Epidermal melanocyte (primary cell): Measurements from ENCODE around the gene LRRK1.

ENCODE experiments used
- DNase-seq: peaks from one replicate; pipeline ENCODE4 v3.0.0; 2011; ENCODE audit warnings: low spot score; ENCODE audit not compliant: insufficient read length

Gene LRRK1

DNA sequence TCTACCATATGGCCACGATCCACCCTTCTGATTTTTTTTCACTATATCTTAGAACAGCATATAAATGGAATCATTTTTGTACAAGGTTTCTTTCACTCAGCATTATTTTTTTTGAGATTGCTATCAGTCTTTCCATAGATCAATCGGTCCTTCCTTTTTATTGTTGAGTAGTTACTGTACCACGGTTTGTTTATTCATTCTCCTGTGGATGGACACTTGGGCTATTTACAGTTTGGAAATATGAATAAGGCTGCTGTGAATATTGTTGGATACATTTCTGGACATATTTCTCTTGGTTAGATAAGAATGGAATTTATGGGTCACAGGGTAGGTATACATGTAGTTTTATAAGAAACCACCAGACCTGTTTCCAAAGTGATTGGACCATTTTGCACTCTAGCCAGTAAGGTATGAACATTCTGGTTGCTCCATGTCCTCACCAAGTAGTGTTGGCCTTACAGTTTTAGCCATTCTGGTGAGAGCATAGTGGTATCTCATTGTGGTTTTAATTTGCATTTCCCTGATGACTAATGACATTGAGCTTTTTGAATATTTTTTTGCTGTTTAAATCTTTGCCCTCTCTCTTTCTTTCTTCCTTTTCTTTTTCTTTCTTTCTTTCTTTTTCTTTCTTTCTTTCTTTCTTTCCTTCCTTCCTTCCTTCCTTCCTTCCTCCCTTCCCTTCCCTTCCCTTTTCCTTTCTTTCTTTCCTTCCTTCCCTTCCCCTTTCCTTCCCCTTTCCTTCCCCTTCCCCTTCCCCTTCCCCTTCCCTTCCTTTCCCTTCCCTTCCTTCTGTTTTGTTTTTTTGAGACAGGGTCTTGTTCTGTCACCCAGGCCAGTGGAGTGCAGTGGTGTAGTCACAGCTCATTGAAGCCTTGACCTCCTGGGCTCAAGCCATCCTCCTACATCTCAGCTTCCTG lies 49.2 kb downstream of the LRRK1 start:
- DNase-seq, result no peak

DNA sequence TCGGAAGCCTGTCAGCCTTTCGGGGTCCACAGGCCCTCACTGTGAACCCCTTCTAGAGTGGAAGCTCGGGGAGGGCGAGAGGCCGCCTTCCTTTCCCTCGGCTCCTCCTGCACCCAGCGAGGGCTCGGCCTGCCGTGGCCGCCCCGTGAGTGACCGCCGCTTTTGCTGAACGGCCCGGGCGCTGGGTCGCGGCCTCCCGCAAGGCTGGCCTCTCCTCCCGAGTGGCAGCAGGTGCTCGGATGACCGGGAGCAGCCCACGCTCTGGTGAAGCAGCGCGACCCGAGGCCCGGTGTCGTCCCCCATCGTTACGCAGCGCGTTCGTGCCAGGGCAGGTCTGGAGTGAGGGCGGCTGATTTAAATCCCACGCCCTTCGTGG lies 53.8 kb downstream of the LRRK1 start:
- DNase-seq, result no peak

DNA sequence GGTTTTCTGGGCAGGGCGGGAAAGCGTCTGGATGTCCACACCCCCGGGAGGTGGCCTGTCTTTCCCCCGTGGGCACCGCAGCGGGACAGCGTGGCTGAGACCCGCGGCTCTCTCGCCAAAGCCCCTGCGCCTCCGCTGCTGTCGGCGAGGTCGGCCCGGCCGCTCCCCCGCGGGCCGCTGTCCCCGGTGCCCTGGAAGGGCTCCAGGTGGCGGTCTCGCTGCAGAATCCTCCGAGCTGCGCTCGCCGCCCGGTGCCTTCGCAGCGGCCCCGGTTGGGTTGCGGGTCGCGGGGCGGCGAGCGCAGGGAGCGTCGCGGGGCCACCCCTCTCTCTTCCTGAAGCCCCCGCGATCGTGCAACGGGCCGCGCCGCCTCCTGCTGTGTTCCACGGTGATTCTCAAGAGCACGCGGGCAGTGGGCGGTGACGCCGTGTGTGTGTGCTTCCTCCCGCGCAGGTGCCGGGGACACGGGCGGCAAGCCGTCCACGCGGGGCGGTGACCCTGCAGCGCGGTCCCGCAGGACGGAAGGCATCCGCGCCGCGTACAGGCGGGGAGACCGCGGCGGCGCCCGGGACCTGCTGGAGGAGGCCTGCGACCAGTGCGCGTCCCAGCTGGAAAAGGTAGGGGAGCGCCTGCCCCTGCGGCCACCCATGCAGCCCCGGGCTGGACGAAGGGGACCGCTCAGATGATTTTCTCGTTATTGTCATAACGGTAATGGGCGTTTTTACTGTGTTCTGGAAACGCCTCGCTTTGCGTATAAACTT lies 54.4 kb downstream of the LRRK1 start:
- DNase-seq, result no peak

DNA sequence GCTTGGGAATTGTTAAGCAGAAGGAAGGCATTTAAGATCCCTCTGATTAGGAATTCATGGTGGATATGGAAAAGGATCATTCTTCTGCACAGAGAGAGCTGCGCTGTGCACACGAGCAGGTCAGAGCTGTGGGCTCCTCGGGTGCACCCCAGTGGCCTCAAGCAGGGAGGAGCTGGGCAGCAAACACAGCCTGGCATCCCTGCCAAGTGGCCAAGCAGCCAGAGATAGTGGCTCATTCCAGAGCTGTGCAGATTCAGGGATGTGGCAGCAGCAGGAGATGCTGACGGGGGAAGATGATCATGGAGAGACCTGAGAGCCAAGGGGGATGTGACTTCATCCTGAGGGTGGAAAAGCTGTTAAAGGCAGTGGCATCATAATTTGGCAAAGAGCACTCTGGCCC lies 55.9 kb downstream of the LRRK1 start:
- no peak for DNase-seq

DNA sequence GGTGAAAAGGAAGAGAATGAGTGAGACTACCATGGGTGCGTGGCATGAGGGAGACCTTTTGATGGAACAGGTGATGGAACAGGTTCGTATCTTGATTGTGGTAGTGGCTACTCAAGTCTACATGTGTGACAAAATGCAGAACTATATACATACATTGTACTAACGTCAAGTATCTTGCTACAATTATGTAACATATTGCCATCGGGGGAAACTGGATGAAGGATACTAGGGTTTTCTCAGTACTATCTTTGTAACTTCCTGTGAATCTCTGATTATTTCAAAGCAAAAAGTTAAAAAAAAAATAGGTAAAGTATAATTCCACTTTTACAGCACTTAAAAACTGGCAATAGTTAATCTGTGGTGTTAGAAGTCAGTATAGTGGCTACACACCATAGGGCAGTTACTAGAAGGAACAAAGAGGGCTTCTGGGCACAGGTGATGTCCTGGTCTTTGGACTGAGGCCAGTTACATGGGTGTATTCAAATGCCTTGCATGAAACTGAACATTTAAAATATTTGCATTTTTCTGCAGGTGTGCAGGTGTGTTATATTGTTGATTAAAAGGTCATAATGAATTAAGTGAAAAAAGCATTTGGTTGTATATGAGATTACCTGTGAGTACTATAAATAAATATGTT lies 61.4 kb downstream of the LRRK1 start:
- DNase-seq, result no peak

DNA sequence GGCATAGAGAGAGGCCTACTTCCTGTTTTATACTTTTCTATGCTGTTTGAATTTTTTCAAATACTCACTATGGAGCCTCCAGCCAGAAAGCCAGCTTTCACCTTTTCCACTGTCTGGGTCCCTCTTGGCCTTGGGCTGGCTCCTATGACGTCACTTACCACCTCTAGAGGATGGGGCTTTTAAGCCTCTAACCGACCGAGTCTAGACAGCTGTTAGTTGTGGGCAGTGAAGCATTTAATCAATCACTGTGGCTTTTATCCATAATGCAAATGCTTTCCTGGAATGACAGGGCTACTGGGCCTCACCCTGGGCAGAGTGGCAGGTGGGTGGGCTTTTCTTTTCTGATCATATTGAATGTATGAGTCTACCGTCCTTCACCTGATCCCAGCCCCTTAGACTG lies 61.9 kb downstream of the LRRK1 start:
- no peak for DNase-seq

DNA sequence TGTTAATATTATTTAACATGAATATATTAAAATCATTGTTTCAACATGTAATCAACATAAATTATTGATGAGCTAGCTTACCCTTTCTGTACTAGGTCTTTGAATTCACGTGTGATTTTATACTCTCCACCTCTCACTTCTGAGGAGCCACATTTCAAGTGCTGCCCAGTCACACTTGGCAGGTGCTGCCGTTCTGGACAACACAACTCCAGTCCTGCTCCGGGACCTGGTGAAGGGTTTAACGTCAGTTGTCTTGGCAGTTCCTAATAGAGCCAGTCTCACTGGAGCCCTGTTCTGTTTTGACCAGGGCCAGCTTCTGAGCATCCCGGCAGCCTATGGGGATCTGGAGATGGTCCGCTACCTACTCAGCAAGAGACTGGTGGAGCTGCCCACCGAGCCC lies 64.1 kb downstream of the LRRK1 start:
- DNase-seq, result no peak

DNA sequence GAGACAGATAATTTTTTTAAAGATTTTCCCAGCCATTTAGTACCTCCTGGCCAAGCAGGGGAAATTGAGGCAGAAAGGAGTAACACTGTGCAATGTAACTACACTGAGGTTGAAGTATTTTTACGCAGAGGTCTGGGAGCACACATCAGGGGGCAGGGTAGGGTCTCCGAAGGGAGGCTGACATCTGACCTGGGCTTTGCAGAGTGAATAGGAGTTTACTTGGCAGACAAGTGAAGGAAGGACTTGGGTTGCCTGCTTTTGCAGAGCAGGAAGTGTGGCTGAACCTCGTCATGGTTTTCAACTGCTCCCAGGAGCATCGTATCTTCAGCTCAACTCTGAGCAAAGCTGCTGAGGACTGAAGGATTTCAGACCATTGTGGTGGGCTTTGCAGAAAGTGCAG lies 66.2 kb downstream of the LRRK1 start:
- DNase-seq, result no peak

DNA sequence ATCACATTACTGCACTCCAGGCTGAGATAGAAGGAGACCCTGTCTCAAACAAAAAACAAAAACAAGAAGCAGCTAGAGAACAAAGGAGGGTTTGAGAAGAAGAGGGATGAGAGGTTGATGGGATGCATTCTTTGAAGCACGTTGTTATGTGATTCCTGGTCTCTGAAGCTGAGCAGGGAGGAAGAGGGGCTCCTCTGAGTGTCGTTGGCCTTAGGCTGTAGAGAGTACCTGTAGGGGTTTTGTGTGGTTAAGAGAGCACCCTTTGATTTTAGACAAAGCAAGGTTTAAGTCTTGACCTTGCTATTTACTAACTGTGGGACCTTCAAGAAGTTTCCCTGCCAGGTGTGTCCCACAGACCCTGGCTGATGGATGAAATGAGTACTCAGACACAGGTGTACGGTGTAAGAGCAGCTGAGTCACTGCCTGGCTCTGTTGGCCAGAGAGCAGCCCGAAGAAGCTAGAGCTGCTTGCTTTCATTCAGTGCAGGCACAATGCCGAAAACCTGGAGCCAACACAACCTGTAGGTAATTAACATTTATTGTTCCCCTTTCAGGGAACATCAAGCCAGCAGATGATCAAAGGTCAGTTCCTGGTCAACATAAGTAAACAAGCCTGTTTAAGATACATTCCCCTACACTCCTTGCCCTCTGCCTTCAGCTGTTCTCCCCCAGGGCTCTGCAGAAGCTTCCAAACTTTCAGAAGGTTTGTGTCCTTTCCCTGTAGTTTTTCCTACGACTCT lies 67.2 kb downstream of the LRRK1 start:
- DNase-seq, result no peak

DNA sequence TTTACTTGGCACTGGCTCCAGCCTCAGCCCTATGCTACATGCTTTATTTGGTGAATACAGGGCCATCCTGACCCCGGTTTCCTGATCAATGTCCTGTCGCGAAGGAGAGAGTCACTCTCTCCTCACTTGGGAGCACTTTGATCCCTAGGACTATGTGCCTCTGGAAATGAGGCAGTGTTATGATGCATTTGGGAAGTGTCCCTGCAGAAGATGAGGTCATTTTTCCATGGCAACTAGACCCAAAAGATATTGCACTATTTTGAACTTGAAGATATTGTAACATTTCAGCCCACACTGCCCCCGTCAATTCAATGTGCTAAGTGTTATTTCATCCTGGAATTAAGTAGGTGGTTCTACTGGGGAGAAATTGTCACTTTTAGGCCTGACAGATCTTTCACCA lies 68.0 kb downstream of the LRRK1 start:
- no peak for DNase-seq

DNA sequence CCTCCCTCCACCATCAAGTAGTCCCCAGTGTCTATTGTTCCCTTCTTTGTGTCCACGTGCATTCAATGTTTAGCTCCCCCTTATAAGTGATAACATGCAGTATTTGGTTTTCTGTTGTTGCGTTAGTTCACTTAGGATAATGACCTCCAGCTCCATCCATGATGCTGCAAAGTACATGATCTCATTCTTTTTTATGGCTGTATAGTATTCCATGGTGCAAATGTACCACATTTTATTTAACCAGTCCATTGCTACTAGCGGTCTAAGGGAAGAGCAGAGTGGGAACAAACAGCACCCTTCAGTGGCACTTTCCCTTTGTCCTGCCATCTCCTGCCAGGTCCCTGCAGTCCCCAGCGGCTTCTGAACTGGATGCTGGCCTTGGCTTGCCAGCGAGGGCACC lies 69.1 kb downstream of the LRRK1 start:
- DNase-seq, result no peak

DNA sequence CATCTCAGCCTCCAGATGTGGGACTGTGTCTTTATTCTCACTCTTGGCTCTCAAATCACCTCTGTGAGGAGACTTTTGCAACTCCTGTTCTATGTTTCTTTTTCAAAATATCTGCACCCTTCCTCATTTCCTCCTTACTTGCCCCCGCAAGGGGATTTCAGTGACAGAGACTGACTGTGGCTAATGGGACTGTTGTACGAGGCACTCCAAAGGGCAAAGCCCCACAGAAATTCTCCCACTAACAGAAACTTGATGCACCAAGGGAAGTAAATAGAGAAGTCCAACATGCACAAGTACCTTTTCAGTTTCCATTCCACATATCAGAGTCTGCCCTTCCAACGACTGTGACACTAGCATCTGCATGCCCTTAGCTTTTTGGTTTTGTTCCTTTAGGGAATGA lies 69.7 kb downstream of the LRRK1 start:
- DNase-seq, result no peak

DNA sequence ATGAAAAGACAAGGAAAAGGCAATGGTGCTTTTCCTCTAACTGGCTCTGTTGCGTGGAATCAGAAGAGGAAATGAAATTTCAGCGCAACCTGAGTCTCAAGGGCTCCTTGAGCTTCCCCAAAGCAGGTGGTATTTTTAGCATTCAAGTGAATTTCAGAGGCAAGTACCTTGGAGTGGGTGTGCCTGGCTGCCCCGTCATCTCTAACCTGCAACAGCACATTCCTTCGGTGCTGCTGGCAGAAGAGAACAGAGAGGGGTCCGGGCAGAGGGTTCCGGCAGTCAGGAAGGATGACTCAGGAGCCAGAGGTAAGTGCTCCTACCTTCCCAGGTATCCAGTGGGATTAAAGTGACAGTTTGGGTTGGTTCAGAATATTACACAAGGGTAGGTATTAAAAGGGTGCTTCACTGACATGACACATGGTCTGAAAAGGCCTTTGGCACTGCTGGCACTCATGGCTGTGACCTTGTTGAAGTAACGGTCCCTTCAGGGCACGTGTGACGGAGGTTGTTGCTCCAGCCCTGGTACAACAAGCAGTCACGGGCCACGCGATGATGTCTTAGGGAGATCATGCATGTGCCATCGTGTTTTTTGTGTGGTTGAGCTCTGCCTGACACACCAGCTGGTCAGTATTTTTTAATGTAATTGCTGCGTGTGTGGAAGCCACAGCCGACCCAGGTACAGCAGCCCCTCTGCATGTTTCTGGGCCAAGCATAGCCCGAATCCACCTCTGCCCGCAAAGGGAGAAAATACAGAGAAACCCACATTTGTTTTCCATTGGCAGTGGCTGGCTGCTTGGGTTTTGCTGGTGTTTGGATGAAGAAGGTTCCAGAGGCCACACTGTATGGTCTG lies 75.7 kb downstream of the LRRK1 start:
- DNase-seq, result no peak

DNA sequence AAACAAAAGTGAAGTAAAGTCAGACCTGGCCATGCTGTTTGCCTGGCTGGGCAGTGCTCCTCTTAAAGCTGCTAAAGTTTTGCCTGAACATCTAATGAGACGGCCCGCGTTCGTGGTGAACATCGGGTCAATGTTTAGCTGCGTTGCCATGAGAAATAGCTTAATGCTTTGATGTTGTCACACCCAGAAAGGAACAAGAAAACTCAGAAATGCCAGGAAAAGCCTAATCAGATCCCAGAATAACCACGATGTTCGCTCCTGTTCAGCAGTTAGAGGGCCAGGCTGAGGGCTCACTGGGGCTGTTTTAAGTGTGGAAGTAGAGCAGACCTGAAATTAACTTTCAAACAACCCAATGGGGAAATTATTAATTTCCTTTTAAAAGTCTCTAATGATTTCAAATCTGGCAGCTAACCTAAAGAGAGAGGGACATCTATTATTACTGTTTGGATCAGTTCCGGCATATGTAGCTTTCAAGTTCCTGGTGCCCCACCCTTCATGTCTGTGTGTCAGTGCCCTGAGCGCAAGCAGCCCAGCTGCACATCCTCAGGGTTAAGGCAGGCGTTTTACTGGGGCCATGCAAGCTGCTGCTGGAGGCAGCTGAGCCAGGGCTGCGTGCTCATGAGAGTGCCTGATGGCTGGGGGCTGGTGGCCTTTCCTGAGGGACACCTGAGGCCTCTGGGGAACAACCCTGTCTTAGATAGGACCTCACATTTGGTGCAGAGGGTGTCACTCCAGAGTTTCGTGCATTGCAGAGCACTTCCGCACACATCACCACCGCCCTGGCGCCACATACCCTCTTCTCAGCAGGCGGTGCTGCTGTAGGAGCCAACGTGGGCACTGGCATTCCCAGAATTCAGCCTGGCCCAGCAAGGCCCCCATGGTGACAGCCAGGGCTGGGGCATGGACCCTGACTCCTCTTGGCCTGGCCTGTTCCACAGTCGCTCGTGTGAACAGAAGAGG lies 76.6 kb downstream of the LRRK1 start:
- no peak for DNase-seq

DNA sequence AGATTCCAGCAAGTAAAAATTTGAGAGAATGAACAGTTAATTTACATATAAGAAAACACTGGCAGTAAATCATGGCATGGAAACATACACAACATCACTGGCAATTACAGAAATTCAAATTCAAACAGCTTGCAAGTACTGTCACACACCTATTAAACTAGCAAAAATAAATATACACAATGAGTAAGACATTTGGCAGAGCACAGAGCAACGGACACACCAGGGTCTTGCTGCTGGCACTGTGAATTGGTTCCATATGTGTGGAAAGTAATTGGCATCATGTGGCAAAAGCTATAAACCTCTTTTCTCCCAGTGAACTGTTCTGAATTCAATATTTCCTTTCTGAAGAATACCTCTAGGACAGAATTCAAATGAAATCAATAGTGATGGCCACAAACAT lies 78.3 kb downstream of the LRRK1 start:
- peak; percentile 33 for DNase-seq

DNA sequence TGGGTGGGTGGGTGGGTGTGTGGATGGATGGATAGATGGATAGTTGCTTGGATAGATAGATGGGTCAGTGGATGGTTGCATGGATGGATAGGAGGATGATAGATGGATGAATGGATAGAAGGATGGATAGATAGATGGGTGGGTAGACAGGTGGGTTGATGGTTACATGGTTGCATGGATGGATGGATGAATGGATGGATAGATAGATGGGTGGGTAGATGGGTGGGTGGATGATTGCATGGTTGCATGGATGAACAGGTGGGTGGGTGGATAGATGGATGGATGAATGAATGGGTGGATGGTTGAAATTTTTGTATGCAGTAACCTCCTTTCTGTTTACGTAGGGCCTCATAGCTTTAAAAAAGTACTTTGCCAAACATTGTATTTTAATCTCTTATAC lies 79.5 kb downstream of the LRRK1 start:
- DNase-seq, result no peak

DNA sequence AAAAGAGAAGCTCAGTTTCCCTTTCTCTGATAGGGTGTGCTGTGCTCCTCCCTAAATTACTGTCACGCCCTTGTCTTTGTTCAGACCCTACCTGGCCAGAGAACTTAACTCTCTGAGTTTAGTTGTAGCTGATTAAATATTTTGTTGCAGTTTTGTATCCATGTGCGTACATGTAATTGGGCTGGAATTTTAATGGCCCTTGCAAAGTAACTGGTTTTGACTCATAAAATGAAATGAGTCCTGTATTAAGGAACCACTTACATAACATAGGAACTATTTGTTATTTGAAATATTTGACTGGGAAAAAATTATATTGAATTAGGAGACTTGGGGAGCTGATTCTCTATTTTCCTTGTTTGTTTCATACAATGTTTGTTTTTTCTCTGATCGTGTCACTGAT lies 80.2 kb downstream of the LRRK1 start:
- DNase-seq, result no peak

DNA sequence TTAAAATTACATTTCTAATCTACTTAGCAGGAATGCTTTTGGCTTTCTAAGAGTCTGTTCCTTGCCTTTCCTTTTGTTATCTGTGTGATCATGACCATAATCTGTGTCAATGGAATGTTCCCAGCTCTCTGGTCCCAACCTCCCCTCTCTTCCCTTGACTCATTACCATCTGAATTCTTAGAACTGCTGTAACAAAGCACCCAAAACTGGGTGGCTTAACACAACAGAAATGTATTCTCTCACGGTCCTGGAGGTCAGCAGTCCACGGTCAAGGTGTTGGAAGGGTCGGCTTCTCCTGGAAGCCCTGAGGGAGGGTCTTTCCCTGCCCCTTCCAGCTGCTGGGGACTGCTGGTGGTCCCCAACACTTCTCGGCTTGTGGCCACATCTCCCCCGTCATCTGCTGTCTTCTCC lies 81.1 kb downstream of the LRRK1 start:
- no peak for DNase-seq

DNA sequence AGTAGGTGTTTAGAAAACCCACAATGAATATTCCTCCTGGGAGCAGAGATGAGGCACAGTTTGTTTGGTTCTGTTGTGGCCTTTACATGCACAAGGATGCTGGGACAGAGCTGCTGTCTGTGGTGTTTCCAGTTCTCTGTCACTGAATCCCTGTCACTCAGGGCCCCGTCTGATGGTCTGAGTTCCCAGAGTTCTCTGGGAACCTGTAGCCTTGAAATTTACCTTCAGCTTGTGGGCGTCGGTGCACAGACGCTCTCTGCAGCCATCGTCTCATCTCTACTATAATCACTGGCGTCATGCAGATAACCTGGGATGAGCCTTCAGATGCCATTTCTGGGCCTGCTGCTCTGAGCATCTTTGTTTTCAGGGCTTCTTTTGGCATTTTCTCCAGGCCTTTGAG lies 81.9 kb downstream of the LRRK1 start:
- no peak for DNase-seq

DNA sequence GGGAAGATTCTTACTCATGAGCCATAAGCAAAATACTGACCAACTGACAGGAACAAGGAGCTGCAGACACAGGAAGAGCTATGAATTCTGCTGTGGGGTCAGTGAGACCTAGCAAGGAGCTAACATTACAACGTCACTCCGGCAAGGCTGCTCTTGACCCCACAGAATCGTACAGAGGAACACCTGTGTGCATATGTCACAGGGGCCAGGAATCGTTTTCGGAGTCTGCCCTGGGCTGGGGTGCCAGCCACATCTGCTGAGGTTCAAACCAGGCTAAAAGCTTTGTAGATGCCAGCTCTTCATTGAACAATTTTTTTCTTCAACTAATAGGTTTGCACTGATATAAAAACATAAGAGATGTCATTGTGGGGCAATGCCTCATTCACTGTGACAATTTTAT lies 82.6 kb downstream of the LRRK1 start:
- no peak for DNase-seq
